ENCODE results near the gene IGFBP5.

IGFBP5 gene

GRCh38 chr2:216636551-216637450, 58.5 kb downstream of the IGFBP5 start:
- no peak for DNase-seq

GRCh38 chr2:216635701-216636550, 59.4 kb downstream of the IGFBP5 start:
- no peak for DNase-seq

- DNase-seq, result no peak
These were observed 60.2 kb downstream of the IGFBP5 start for GRCh38 chr2:216635171-216635570.

- DNase-seq, result no peak
These were observed 60.8 kb downstream of the IGFBP5 start for GRCh38 chr2:216634370-216635148.

GRCh38 chr2:216633616-216634369, 61.6 kb downstream of the IGFBP5 start:
- DNase-seq, result no peak

GRCh38 chr2:216632952-216633615, 62.3 kb downstream of the IGFBP5 start, which contains the start of gene IGFBP2:
Gene IGFBP2, plus strand, starts transcription at chr2:216633420. Its CDS starts 104 bp downstream, at chr2:216633524.
- DNase-seq, result no peak

GRCh38 chr2:216632346-216632951, 62.9 kb downstream of the IGFBP5 start:
- DNase-seq, result no peak

GRCh38 chr2:216629784-216630183, 65.6 kb downstream of the IGFBP5 start:
- DNase-seq, result no peak

- DNase-seq, result no peak
These were observed 68.5 kb downstream of the IGFBP5 start for GRCh38 chr2:216626875-216627245.

- no peak for DNase-seq
These were observed 69.0 kb downstream of the IGFBP5 start for GRCh38 chr2:216626168-216626874.

- DNase-seq, result no peak
These were observed 71.1 kb downstream of the IGFBP5 start for GRCh38 chr2:216624251-216624650.

GRCh38 chr2:216622526-216622925, 72.8 kb downstream of the IGFBP5 start:
- DNase-seq, result no peak

Data from midbrain (tissue), 1 donor.